Keratinocyte (primary cell): ENCODE results near the gene ADPRH.

Experiments
- CTCF ChIP-seq, 3 experiments: IDR thresholded peaks in 1 of 3; conservative IDR thresholded peaks in 1 of 3; optimal IDR thresholded peaks in 1 of 3; 2 replicates in 2 of 3; 3 replicates in 1 of 3; pipeline versions ENCODE3 to v1.5.1; 2011; ENCODE audit warnings: low read length in 3 of 3, mild to moderate bottlenecking in 3 of 3, moderate library complexity in 2 of 3, control low read depth in 1 of 3, inconsistent platforms in 1 of 3; ENCODE audit not compliant: insufficient read depth in 2 of 3; ENCODE audit errors: extremely low read depth in 1 of 3
- EZH2 ChIP-seq: IDR thresholded peaks from one replicate; pipeline ENCODE4 v1.6.1; 2012; ENCODE audit warnings: inconsistent platforms, mild to moderate bottlenecking, low read length, moderate library complexity

DNA sequence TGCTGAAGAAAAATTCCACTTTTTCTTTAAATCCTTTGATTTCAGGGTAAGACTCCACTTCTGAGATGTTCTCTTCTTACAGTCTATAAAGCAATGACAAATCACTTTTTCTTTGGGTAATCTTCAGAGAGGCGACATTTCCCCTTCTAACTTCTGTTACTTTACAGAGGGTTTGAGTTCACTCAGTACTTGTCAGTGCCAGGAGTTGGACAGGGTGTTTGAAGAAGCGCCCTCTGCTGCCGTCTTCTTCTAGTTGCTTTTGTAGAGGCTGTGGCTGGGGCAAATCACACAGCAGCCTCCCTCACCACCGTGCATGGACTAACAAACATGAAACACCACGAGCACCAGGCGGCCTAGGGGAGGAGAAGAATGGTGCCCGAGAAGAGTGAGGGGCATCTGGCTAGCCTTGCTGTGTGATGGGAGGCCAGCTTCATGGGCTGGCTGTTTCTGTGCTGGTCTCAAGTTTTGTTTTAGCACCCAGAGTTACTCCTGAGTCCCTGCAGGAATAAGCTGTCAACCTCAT, 19.8 kb upstream of the ADPRH start, which contains the start of gene CD80:
- TF ChIP-seq CTCF (optimal IDR thresholded peaks at IDR 0.05 in 1 of 3, IDR thresholded peaks at IDR 0.05 in 1 of 3, conservative IDR thresholded peaks at IDR 0.05 in 1 of 3; ENCODE audit: extremely low read depth in 1 of 3, insufficient read depth in 2 of 3, low read length in 3 of 3) (peak; percentile 22 to 65 (median 61)), EZH2 (no peak)
